HK-2 (cell line): ENCODE data around the gene TMEM86A.
"Not testable (repeated sequence)": the region's sequence is repeated elsewhere in the genome, so short reads cannot be mapped to it uniquely, and the experiment has no call there.

Source experiments
- DNase-seq: peaks from one replicate; pipeline ENCODE4 v3.0.0-alpha.2; 2018; ENCODE audit not compliant: unreplicated experiment

TMEM86A gene

GRCh38 chr11:18698341-18699268 lies at the start of gene TMEM86A:
TMEM86A (plus strand) TSS chr11:18698779; CDS start chr11:18698887, 108 bp downstream.
- DNase-seq = peak; percentile 60

- DNase-seq = no peak
Measured at GRCh38 chr11:18650353-18650752, 48.2 kb upstream of the TMEM86A start.

- peak; percentile 4 for DNase-seq
Measured at GRCh38 chr11:18650859-18651557, 47.6 kb upstream of the TMEM86A start.

GRCh38 chr11:18657673-18658072 lies 40.9 kb upstream of the TMEM86A start:
- DNase-seq = no peak

GRCh38 chr11:18665353-18665872 lies 33.2 kb upstream of the TMEM86A start:
- DNase-seq = not testable (repeated sequence)

- DNase-seq = no peak
Measured at GRCh38 chr11:18668131-18668530, 30.4 kb upstream of the TMEM86A start.

- no peak for DNase-seq
Measured at GRCh38 chr11:18669219-18669596, 29.4 kb upstream of the TMEM86A start.

GRCh38 chr11:18669711-18670110 lies 28.9 kb upstream of the TMEM86A start:
- no peak for DNase-seq

GRCh38 chr11:18671246-18671645 lies 27.3 kb upstream of the TMEM86A start:
- no peak for DNase-seq

GRCh38 chr11:18672209-18672608 lies 26.4 kb upstream of the TMEM86A start:
- not testable (repeated sequence) for DNase-seq

- DNase-seq = no peak
Measured at GRCh38 chr11:18676803-18677202, 21.8 kb upstream of the TMEM86A start.

GRCh38 chr11:18677560-18677959 lies 21.0 kb upstream of the TMEM86A start:
- DNase-seq = no peak

GRCh38 chr11:18681949-18682348 lies 16.6 kb upstream of the TMEM86A start:
- DNase-seq = not testable (repeated sequence)

GRCh38 chr11:18682466-18682865 lies 16.1 kb upstream of the TMEM86A start:
- DNase-seq = no peak

- no peak for DNase-seq
Measured at GRCh38 chr11:18684267-18684666, 14.3 kb upstream of the TMEM86A start.

- DNase-seq = not testable (repeated sequence)
Measured at GRCh38 chr11:18691467-18692140, 7.0 kb upstream of the TMEM86A start.

- DNase-seq = no peak
Measured at GRCh38 chr11:18692941-18693760, 5.4 kb upstream of the TMEM86A start.

GRCh38 chr11:18696638-18697225 lies 1.8 kb upstream of the TMEM86A start:
- no peak for DNase-seq

GRCh38 chr11:18697576-18697975 lies 1.0 kb upstream of the TMEM86A start:
- DNase-seq = no peak

GRCh38 chr11:18699269-18699596 lies 654 bp downstream of the TMEM86A start:
- no peak for DNase-seq

- no peak for DNase-seq
Measured at GRCh38 chr11:18699848-18700261, 1.3 kb downstream of the TMEM86A start.
